ENCODE measurements around the gene LRRC49.
"Not testable (repeated sequence)": the region's sequence is repeated elsewhere in the genome, so short reads cannot be mapped to it uniquely, and the experiment has no call there.

DNA sequence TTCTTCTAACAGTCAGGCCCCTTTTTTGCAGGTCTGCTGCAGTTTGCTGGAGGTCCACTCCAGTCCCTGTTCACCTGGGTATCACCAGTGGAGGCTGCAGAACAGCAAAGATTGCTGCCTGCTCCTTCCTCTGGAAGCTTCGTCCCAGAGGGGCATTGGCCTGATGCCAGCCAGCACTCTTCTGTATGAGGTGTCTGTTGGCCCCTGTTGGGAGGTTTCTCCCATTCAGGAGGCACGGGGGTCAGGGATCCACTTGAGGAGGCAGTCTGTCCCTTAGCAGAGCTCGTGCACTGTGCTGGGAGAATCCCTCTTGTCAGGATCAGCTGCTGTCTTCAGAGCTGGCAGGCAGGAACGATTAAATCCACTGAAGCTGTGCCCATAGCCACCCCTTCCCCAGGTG is 138.6 kb downstream of the LRRC49 start:
- not testable (repeated sequence) for TF ChIP-seq EZH2phosphoT487 (IDR thresholded peaks at IDR 0.05; ENCODE audit: low read depth)
- TF ChIP-seq, protein P1, sequence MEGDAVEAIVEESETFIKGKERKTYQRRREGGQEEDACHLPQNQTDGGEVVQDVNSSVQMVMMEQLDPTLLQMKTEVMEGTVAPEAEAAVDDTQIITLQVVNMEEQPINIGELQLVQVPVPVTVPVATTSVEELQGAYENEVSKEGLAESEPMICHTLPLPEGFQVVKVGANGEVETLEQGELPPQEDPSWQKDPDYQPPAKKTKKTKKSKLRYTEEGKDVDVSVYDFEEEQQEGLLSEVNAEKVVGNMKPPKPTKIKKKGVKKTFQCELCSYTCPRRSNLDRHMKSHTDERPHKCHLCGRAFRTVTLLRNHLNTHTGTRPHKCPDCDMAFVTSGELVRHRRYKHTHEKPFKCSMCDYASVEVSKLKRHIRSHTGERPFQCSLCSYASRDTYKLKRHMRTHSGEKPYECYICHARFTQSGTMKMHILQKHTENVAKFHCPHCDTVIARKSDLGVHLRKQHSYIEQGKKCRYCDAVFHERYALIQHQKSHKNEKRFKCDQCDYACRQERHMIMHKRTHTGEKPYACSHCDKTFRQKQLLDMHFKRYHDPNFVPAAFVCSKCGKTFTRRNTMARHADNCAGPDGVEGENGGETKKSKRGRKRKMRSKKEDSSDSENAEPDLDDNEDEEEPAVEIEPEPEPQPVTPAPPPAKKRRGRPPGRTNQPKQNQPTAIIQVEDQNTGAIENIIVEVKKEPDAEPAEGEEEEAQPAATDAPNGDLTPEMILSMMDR (IDR thresholded peaks at IDR 0.05; ENCODE audit: low read depth, low read length): not testable (repeated sequence)
